Neural progenitor cell (in vitro differentiated cells): ENCODE data around the gene CCDC33. TPM values are rescaled to one million over a fixed set of nuclear protein-coding genes. Genes with fewer than 3 reads are reported as not detected.

Experiments used
- DNase-seq: peaks from one replicate; pipeline ENCODE4 v3.0.0-alpha.2; 2016; ENCODE audit warnings: low spot score
- H2AFZ ChIP-seq: fragments of 200-600 bp; sonication (generic); replicated peaks from 2 replicates; pipeline ENCODE4 v1.6.1; 2016; ENCODE audit warnings: antibody characterized with exemption
- H3F3A ChIP-seq: fragments of 200-600 bp; sonication (generic); 2 replicates; pipeline ENCODE4 v1.6.1; 2016; ENCODE audit warnings: antibody characterized with exemption, low read depth
- H3K27ac ChIP-seq: fragments of 200-600 bp; sonication (generic); 2 replicates; pipeline ENCODE4 v1.5.1; 2016; ENCODE audit warnings: mild to moderate bottlenecking
- H3K27me3 ChIP-seq: fragments of 200-600 bp; sonication (generic); 2 replicates; pipeline ENCODE4 v1.6.1; 2016; ENCODE audit warnings: mild to moderate bottlenecking, moderate library complexity
- H3K36me3 ChIP-seq: fragments of 200-600 bp; sonication (generic); 2 replicates; pipeline ENCODE4 v1.5.1; 2016
- H3K4me1 ChIP-seq: fragments of 200-600 bp; sonication (generic); 2 replicates; pipeline ENCODE4 v1.6.1; 2016; ENCODE audit warnings: mixed run types
- H3K4me2 ChIP-seq: fragments of 200-600 bp; sonication (generic); 2 replicates; pipeline ENCODE4 v1.6.1; 2016
- H3K4me3 ChIP-seq: fragments of 200-600 bp; sonication (generic); 2 replicates; pipeline ENCODE4 v1.5.1; 2016
- H3K79me2 ChIP-seq: fragments of 200-600 bp; sonication (generic); 2 replicates; pipeline ENCODE4 v1.6.1; 2016; ENCODE audit warnings: low read depth
- H3K9ac ChIP-seq: fragments of 200-600 bp; sonication (generic); 2 replicates; pipeline ENCODE4 v1.6.1; 2016
- H3K9me3 ChIP-seq: fragments of 200-600 bp; sonication (generic); 2 replicates; pipeline ENCODE4 v1.5.1; 2016; ENCODE audit warnings: low read depth
- H4K20me1 ChIP-seq: fragments of 200-600 bp; sonication (generic); 2 replicates; pipeline ENCODE4 v1.6.1; 2016; ENCODE audit warnings: low read depth
- H3K27ac Mint-ChIP-seq: 3 replicates; pipeline ENCODE4 v1.8.0; 2021; ENCODE audit warnings: mixed read lengths
- H3K27me3 Mint-ChIP-seq: 2 replicates; pipeline ENCODE4 v1.8.0; 2022; ENCODE audit warnings: low read depth, mild to moderate bottlenecking, inconsistent platforms, moderate library complexity, mixed read lengths; ENCODE audit not compliant: insufficient read depth
- H3K36me3 Mint-ChIP-seq: 3 replicates; pipeline ENCODE4 v1.8.0; 2021; ENCODE audit warnings: mixed read lengths
- H3K4me1 Mint-ChIP-seq: 3 replicates; pipeline ENCODE4 v1.8.0; 2021; ENCODE audit warnings: mixed read lengths
- H3K4me3 Mint-ChIP-seq: 3 replicates; pipeline ENCODE4 v1.8.0; 2021; ENCODE audit warnings: mild to moderate bottlenecking, moderate library complexity, mixed read lengths
- H3K9me3 Mint-ChIP-seq: 3 replicates; pipeline ENCODE4 v1.8.0; 2020; ENCODE audit warnings: mixed read lengths
- EZH2 ChIP-seq: fragments of 200-600 bp; sonication (generic); IDR thresholded peaks from 2 replicates; pipeline ENCODE4 v1.6.1; 2017; ENCODE audit warnings: antibody characterized with exemption, mild to moderate bottlenecking, moderate library complexity
- EZH2phosphoT487 ChIP-seq: fragments of 200-600 bp; sonication (generic); IDR thresholded peaks from 2 replicates; pipeline ENCODE4 v1.6.1; 2017; ENCODE audit warnings: antibody characterized with exemption
- total RNA-seq: library from RNA; depleted of rRNA; stranded (reverse); fragments of >200 nt; gene quantifications from 2 replicates; pipeline ENCODE4 v1.2.3, GENCODE V29; 2015; ENCODE audit warnings: low replicate concordance
- TF ChIP-seq, protein P1 (sequence below): fragments of 200-600 bp; sonication (generic); IDR thresholded peaks from 2 replicates; pipeline ENCODE4 v1.5.1; 2017; ENCODE audit warnings: antibody characterized with exemption, mild to moderate bottlenecking

The CCDC33 gene
- total RNA-seq, 1 donor from 2014 or later = not detected

DNA sequence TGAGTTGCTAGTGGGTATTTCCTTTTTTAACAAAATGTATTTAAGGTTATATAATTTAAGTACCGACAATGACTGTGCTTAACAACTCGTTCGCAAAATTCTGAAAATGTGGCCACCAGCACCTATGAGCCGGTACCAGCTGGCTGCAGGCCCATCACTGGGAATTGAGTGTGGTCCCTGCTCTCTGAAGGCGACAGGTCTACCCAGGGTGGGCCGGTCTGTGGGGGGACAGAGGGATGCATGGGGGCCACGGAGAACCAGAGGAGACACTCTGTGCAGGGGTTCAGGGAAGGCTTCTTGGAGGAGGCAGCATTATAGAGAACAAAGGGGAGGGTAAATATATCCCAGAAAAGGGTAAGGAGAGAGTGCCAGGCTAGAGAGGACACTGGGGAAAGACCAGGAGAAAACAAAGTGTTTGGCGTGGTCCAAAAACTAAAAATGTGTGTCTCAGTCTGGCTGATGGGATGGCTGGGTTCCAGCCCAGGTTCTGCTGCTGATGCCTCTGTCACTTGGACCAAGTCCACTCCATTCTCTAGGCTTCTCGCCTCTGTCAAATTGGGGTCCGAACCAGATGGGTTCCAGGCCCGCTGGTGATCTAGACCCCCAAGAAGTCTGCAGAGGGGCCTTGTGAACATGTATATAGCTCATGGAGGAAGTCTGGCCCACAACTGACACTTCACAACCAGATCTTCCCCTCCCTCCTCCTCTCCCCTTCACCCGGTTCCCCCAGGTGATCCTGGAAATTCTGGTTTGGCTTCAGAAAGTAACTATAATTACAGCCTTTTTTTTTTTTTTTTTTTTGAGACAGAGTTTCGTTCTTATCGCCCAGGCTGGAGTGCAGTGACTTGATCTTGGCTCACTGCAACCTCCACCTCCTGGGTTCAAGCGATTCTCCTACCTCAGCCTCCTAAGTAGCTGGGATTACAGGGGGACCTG, 142.0 kb downstream of the CCDC33 start:
- H3K36me3 Mint-ChIP-seq = no peaks in the 10 kb centered on the region
- H3K27ac ChIP-seq = no peak overlapping the region
- TF ChIP-seq EZH2 = no peak
- TF ChIP-seq, protein P1, sequence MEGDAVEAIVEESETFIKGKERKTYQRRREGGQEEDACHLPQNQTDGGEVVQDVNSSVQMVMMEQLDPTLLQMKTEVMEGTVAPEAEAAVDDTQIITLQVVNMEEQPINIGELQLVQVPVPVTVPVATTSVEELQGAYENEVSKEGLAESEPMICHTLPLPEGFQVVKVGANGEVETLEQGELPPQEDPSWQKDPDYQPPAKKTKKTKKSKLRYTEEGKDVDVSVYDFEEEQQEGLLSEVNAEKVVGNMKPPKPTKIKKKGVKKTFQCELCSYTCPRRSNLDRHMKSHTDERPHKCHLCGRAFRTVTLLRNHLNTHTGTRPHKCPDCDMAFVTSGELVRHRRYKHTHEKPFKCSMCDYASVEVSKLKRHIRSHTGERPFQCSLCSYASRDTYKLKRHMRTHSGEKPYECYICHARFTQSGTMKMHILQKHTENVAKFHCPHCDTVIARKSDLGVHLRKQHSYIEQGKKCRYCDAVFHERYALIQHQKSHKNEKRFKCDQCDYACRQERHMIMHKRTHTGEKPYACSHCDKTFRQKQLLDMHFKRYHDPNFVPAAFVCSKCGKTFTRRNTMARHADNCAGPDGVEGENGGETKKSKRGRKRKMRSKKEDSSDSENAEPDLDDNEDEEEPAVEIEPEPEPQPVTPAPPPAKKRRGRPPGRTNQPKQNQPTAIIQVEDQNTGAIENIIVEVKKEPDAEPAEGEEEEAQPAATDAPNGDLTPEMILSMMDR = no peak
- no peak for TF ChIP-seq EZH2phosphoT487
- H3F3A ChIP-seq = peaks cover 12% of the 10 kb centered on the region
- no peaks in the 10 kb centered on the region for H3K4me1 ChIP-seq
- no peaks in the 10 kb centered on the region for H3K36me3 ChIP-seq
- H3K27me3 ChIP-seq = peaks cover 18% of the 10 kb centered on the region
- no peaks in the 10 kb centered on the region for H3K9me3 ChIP-seq
- H3K79me2 ChIP-seq = no peaks in the 10 kb centered on the region
- peaks cover 14% of the 10 kb centered on the region for H3K4me1 Mint-ChIP-seq
- no peak overlapping the region for H3K9ac ChIP-seq
- no peaks in the 10 kb centered on the region for H3K9me3 Mint-ChIP-seq
- no peak overlapping the region for H3K4me2 ChIP-seq
- no peak overlapping the region for H2AFZ ChIP-seq
- H3K4me3 ChIP-seq = no peak overlapping the region
- DNase-seq = no peak
- no peak overlapping the region for H3K27ac Mint-ChIP-seq
- no peak overlapping the region for H3K4me3 Mint-ChIP-seq
- peaks cover 12% of the 10 kb centered on the region for H3K27me3 Mint-ChIP-seq
- H4K20me1 ChIP-seq = no peaks in the 10 kb centered on the region

DNA sequence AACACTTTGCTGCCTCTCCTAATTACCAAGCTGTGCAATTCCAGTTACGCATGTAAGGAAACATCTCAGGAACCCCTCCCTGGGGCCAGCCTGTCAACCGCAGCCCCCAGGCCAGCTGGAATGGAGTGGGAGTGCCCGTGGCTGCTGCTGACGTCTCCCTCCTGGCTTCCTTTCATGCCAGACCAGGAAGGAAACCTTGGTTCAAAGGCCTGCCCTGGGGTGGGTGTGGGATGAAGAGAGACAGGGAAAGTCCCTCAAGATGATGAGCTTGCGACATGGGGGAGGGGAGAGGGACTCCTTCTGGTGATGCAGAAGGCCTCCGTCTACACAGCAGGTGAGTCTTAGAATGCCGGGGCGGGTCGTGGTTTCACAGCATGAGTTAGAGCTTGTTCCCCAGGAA, 142.7 kb downstream of the CCDC33 start:
- no peaks in the 10 kb centered on the region for H3K36me3 ChIP-seq
- H3K27me3 ChIP-seq = peaks cover 14% of the 10 kb centered on the region
- H3K27ac ChIP-seq = no peak overlapping the region
- no peaks in the 10 kb centered on the region for H3K4me1 ChIP-seq
- Mint-ChIP-seq H3K27ac (no peak overlapping the region), H3K9me3 (no peaks in the 10 kb centered on the region), H3K27me3 (peaks cover 12% of the 10 kb centered on the region), H3K4me1 (peaks cover 10% of the 10 kb centered on the region), H3K4me3 (no peak overlapping the region), H3K36me3 (no peaks in the 10 kb centered on the region)
- H4K20me1 ChIP-seq = no peaks in the 10 kb centered on the region
- H3K9me3 ChIP-seq = no peaks in the 10 kb centered on the region
- H3K9ac ChIP-seq = no peak overlapping the region
- no peak for TF ChIP-seq EZH2phosphoT487
- TF ChIP-seq, protein P1 = no peak
- TF ChIP-seq EZH2 = no peak
- H2AFZ ChIP-seq = no peak overlapping the region
- DNase-seq = no peak
- H3K4me2 ChIP-seq = no peak overlapping the region
- H3K79me2 ChIP-seq = no peaks in the 10 kb centered on the region
- H3F3A ChIP-seq = peaks cover 11% of the 10 kb centered on the region
- no peak overlapping the region for H3K4me3 ChIP-seq

DNA sequence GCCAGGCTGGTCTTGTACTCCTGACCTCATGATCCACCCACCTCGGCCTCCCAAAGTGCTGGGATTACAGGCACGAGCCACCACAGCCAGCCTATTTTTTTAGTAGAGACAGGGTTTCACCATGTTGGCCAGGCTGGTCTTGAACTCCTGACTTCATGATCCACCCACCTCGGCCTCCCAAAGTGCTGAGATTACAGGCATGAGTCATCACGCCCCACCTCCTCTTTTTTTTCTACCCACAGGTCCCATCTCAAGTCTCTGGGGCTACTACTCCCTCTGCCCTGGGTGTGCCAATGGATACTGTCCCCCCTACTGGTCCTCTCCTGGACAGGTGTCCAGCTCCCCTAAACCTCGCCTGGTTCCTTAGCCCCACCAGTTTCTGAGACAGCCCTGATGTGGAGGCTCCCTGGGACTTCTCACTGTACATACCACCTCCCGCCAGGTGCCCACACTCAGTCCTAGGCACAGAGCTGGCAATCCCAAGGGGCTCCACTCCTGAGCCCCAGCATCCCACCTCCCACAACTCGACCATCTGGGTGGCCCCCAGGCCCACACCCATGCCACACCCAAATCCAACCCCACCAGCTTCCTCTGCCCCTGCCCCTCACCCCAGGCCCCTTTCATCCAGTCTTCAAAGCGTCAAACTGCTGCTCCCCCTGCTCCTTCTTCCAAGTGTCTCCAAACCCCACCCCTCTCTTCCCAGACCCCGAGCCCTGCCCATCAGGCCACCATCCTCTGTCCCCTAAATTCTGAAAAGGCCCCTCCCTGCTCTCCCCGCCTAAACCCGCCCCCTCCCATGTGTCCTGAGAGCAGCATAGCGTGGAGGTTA, 144.4 kb downstream of the CCDC33 start:
- Mint-ChIP-seq H3K27ac (no peak overlapping the region), H3K27me3 (peaks cover 14% of the 10 kb centered on the region), H3K9me3 (no peaks in the 10 kb centered on the region), H3K4me1 (peaks cover 7% of the 10 kb centered on the region), H3K4me3 (no peak overlapping the region), H3K36me3 (no peaks in the 10 kb centered on the region)
- DNase-seq = no peak
- TF ChIP-seq EZH2phosphoT487 (no peak), EZH2 (no peak)
- TF ChIP-seq, protein P1 = no peak
- no peaks in the 10 kb centered on the region for H3K79me2 ChIP-seq
- H3K4me2 ChIP-seq = no peak overlapping the region
- no peaks in the 10 kb centered on the region for H4K20me1 ChIP-seq
- no peak overlapping the region for H3K4me3 ChIP-seq
- no peak overlapping the region for H3K27ac ChIP-seq
- no peak overlapping the region for H2AFZ ChIP-seq
- H3K9me3 ChIP-seq = no peaks in the 10 kb centered on the region
- H3F3A ChIP-seq = no peaks in the 10 kb centered on the region
- no peak overlapping the region for H3K9ac ChIP-seq
- H3K36me3 ChIP-seq = no peaks in the 10 kb centered on the region
- H3K27me3 ChIP-seq = peaks cover 2% of the 10 kb centered on the region
- H3K4me1 ChIP-seq = peaks cover 4% of the 10 kb centered on the region
